Cardiac muscle cell (in vitro differentiated cells and primary cell): ENCODE results near the gene DLG1. TPM values are rescaled to one million over a fixed set of nuclear protein-coding genes. Genes with fewer than 3 reads are reported as not detected.

Experiments used
- DNase-seq, 2 donors: peaks; one replicate each; pipeline versions ENCODE4 v3.0.0 to v3.0.0-alpha.2; 2010 to 2017; ENCODE audit warnings: low read depth in 1 of 2, low spot score in 1 of 2
- H3K27ac ChIP-seq: fragments of 200-600 bp; sonication (generic); 2 replicates; pipeline ENCODE4 v1.5.1; 2016
- H3K27me3 ChIP-seq: fragments of 200-600 bp; sonication (generic); 2 replicates; pipeline ENCODE4 v1.6.0; 2016; ENCODE audit warnings: control low read depth
- H3K36me3 ChIP-seq: fragments of 200-600 bp; sonication (generic); 2 replicates; pipeline ENCODE4 v1.5.1; 2016; ENCODE audit warnings: control low read depth
- H3K4me1 ChIP-seq: fragments of 200-600 bp; sonication (generic); 2 replicates; pipeline ENCODE4 v1.8.1; 2017; ENCODE audit warnings: low read depth, mild to moderate bottlenecking, mixed run types
- H3K4me3 ChIP-seq: fragments of 200-600 bp; sonication (generic); 2 replicates; pipeline ENCODE4 v1.5.1; 2016; ENCODE audit warnings: mild to moderate bottlenecking
- H3K9me3 ChIP-seq: fragments of 200-600 bp; sonication (generic); 2 replicates; pipeline ENCODE4 v1.5.1; 2017; ENCODE audit warnings: low read depth, mild to moderate bottlenecking, control low read depth
- CTCF ChIP-seq: IDR thresholded peaks from 2 replicates; pipeline ENCODE4 v1.5.1; 2012; ENCODE audit warnings: low read depth, mild to moderate bottlenecking, low read length
- polyA plus RNA-seq: library from polyadenylated mRNA; unstranded; fragments of >200 nt; fragmentation: Nextera tagmentation; extraction: Ambion mirVana; gene quantifications from 2 replicates; pipeline ENCODE4 v1.2.1, GENCODE V29; 2016
- total RNA-seq: library from RNA; depleted of rRNA; stranded (reverse); fragments of >200 nt; gene quantifications from 2 replicates; pipeline ENCODE4 v1.2.3, GENCODE V29; 2016

The DLG1 gene
- 43.2 and 61.4 TPM in 2 replicates for total RNA-seq
- 42.8 and 50.8 TPM in 2 replicates for polyA plus RNA-seq

- Histone ChIP-seq H3K4me1 (peaks cover 11% of the 10 kb centered on the region), H3K9me3 (no peaks in the 10 kb centered on the region), H3K27ac (peak within 1 kb of the TSS; percentile 96), H3K4me3 (peak within 1 kb of the TSS; percentile 82), H3K36me3 (peaks cover 8% of the 10 kb centered on the region), H3K27me3 (no peaks in the 10 kb centered on the region)
- peak; percentile 92 to 96 for DNase-seq
- TF ChIP-seq CTCF, result no peak
These were observed at the start of gene DLG1 for GRCh38 chr3:197298341-197298944. DLG1 (minus strand) TSS chr3:197298612; CDS start chr3:197297204, 1,408 bp downstream.

GRCh38 chr3:197348014-197348413 lies 49.6 kb upstream of the DLG1 start:
- H3K9me3 ChIP-seq, result no peaks in the 10 kb centered on the region
- no peak for TF ChIP-seq CTCF
- H3K36me3 ChIP-seq, result no peaks in the 10 kb centered on the region
- no peak for DNase-seq
- H3K27ac ChIP-seq, result no peak overlapping the region
- no peak overlapping the region for H3K4me3 ChIP-seq
- H3K4me1 ChIP-seq, result peaks cover 20% of the 10 kb centered on the region
- H3K27me3 ChIP-seq, result no peaks in the 10 kb centered on the region

- DNase-seq, result peak in 1 of 2 donors; percentile 44
- Histone ChIP-seq H3K4me1 (peaks cover 11% of the 10 kb centered on the region), H3K9me3 (no peaks in the 10 kb centered on the region), H3K27ac (no peak overlapping the region), H3K36me3 (no peaks in the 10 kb centered on the region), H3K27me3 (no peaks in the 10 kb centered on the region), H3K4me3 (no peak overlapping the region)
- no peak for TF ChIP-seq CTCF
These were observed 47.0 kb upstream of the DLG1 start for GRCh38 chr3:197345390-197345789.

- H3K27me3 ChIP-seq, result no peaks in the 10 kb centered on the region
- H3K4me3 ChIP-seq, result no peak overlapping the region
- no peak for TF ChIP-seq CTCF
- no peaks in the 10 kb centered on the region for H3K9me3 ChIP-seq
- DNase-seq, result no peak
- H3K27ac ChIP-seq, result no peak overlapping the region
- no peaks in the 10 kb centered on the region for H3K36me3 ChIP-seq
- peaks cover 15% of the 10 kb centered on the region for H3K4me1 ChIP-seq
These were observed 46.3 kb upstream of the DLG1 start for GRCh38 chr3:197344582-197345318.

- no peak for TF ChIP-seq CTCF
- H3K36me3 ChIP-seq, result no peaks in the 10 kb centered on the region
- H3K9me3 ChIP-seq, result no peaks in the 10 kb centered on the region
- no peak overlapping the region for H3K4me3 ChIP-seq
- no peak overlapping the region for H3K27ac ChIP-seq
- DNase-seq, result peak in 1 of 2 donors; percentile 47
- no peaks in the 10 kb centered on the region for H3K27me3 ChIP-seq
- peaks cover 15% of the 10 kb centered on the region for H3K4me1 ChIP-seq
These were observed 45.4 kb upstream of the DLG1 start for GRCh38 chr3:197343656-197344408.
